HG03159 (cell line): ENCODE results near the gene BHLHE40.
"Not testable (repeated sequence)": the region's sequence is repeated elsewhere in the genome, so short reads cannot be mapped to it uniquely, and the experiment has no call there.

ENCODE experiments used
- ATAC-seq: cut with Tn5 transposase; IDR thresholded peaks from one replicate; pipeline ENCODE4 v1.9.1; 2021; ENCODE audit warnings: mild to moderate bottlenecking, moderate library complexity; ENCODE audit not compliant: unreplicated experiment

BHLHE40 gene

DNA sequence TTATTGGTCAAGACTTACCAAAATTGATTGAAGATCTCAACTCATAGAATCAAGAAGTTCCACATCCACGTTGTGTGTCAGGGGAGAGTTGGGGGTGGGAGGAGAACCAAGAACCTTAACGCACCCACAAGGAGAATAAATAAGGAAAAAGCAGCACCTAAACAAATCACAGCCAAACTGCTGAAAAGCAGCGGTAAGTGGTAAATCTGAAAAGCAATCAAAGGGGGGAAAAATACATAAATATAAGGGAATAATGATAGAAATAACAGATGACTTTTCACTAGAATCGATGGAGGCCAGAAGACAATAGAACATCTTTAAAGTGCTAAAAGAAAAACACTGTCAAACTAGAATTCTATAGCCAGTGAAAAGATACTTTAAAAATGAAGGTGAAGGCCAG is 20.1 kb upstream of the BHLHE40 start:
- ATAC-seq = no peak

DNA sequence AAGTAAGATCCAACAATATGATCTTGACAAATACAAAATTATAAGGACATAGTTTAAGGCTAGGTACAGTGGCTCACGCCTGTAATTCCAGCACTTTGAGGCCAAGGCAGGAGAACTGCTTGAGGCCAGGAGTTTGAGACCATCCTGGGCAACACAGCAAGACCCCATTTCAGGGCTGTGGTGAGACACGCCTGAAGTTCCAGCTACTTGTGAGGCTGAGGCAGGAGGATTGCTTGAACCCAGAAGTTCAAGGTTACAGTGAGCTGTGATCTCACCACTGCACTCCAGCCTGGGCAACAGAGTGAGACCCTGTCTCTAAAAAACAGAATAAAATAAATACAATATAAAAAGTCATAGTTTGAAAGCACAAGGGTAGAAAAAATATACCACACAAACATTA is 17.4 kb upstream of the BHLHE40 start:
- not testable (repeated sequence) for ATAC-seq

DNA sequence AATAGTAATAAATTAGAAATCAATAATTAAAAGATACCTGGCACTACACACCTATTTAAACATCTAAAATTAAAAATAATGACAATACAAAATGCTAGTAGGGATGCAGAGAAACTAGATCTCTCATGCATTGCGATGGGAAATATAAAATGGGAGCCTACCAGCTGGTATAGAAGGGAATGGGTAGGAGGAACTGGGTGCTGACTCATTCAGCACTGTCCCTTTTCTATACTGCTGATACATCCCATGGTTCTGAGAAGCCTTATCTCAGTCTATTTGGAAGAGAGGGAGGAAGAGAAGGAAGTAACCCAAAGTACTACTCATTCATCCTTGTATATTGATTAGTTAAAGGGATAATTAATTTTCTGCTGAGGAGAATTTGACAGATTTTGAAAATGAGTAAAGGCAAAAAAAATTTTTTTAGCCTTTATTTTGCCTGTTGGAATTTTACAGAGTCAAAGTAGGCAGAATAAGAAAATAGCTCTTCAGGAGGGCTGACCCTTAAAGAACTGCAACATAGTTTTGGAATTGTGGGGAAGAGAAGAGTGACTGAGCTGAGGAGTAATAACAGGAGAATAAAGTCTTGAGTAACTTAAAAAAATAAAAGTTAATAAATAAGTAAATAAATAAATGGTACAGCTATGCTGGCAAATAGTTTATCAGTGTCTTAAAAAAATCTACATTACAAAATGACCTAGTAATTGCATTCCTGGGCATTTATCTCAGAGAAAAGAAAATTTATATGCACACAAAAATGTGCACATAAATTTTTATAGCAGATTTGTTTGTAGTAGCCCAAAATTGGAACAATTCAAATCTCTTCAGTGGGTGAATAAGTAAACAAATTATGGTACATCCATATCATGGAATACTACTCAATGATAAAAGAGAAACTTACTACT is 15.3 kb upstream of the BHLHE40 start:
- no peak for ATAC-seq

DNA sequence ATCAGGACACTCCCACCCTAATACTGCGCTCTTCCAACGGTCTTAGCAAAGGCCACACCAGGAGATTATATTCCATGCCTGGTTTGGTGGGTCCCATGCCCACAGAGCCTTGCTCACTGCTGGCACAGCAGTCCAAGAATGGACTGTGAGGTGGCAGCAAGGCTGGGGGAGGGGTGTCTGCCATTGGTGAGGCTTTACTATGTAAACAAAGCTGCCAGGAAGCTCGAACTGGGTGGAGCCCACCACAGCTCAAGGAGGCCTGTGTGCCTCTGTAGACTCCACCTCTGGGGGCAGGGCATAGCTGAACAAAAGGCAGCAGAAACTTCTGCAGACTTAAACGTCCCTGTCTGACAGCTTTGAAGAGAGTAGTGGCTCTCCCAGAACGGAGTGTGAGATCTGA is 13.2 kb upstream of the BHLHE40 start:
- not testable (repeated sequence) for ATAC-seq

DNA sequence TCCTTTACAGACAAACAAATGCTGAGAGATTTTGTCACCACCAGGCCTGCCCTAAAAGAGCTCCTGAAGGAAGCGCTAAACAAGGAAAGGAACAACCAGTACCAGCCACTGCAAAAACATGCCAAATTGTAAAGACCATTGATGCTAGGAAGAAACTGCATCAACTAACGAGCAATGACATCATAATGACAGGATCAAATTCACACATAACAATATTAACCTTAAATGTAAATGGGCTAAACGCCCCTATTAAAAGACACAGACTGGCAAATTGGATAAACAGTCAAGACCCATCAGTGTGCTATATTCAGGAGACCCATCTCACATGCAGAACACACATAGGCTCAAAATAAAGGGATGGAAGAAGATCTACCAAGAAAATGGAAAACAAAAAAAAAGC is 11.6 kb upstream of the BHLHE40 start:
- ATAC-seq = not testable (repeated sequence)

DNA sequence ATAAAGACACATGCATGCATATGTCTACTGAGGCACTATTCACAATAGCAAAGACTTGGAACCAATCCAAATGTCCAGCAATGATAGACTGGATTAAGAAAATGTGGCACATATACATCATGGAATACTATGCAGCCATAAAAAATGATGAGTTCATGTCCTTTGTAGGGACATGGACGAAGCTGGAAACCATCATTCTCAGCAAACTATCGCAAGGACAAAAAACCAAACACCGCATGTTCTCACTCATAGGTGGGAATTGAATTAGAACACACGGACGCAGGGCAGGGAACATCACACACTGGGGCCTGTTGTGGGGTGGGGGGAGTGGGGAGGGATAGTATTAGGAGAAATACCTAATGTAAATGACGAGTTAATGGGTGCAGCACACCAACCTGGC is 7.8 kb upstream of the BHLHE40 start:
- not testable (repeated sequence) for ATAC-seq

DNA sequence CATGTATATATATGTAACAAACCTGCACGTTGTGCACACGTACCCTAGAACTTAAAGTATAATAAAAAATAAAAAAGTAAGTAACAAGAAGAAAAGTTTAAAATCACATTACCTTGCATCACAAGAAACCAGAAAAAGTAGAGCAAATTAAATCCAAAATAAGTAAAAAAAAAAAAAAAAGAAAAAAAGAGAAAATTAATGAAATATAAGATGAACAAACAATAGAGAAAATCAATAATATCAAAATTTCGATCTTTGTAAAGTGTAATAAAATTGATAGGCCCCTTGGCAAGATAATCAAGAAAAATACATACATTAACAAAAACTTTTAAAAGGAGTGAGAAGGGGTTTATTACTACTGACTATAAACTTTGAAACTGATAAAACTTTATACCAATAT is 7.4 kb upstream of the BHLHE40 start:
- ATAC-seq = no peak

DNA sequence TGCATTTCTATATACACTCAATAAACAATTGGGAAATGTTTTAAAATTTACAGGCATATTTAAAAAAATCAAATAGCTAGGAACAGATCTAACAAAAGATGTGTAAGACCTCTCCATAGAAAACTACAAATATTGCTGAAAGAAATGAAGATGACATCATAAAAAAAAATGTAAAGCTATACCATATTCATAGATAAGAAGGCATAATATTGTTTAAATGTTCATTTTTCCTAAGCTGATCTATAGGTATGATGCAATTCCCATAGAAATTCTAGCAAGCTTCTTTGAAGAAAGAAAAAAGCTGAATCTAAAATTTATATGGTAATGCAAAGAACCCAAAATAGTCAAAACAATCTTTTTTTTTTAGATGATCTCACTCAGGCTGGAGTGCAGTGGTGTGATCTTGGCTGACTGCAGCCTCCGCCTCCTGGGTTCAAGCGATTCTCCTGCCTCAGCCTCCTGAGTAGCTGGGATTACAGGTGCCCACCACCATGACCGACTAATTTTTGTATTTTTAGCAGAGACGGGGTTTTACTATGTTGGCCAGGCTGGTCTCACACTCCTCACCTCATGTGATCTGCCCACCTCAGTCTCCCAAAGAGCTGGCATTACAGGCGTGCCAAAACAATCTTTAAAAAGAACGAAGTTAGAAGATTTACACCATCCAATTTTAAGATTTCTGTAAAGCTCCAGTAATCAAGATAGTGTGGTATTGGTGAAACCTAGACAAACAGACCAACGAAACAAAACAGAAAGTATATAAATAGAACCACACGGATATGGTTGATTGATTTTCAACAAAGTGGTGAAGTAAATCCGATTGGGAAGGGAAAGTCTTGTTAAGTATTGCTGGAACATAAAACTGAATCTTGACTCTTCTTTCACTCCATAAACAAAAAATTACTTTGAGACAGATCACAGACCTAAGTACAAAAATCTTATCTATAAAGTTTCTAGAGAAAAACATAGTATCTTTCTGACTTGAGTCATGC is 6.3 kb upstream of the BHLHE40 start:
- peak; percentile 40 for ATAC-seq

DNA sequence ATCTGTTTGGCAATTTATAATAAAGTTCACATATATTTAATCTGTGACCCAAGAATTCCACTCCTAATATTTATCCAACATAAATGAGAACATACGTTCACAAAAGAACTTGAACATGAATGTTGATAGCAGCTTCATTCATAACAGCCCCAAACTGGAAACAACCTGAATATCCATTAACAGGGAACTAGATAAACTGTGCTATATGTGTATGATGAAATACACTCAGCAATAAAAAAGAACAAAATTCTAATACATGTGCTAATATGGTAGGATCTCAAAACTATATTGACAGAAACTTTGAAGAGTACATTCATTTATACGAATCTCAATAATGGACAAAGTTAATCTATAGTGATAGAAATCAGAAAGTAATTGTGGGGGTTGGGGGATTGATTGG is 5.1 kb upstream of the BHLHE40 start:
- no peak for ATAC-seq

DNA sequence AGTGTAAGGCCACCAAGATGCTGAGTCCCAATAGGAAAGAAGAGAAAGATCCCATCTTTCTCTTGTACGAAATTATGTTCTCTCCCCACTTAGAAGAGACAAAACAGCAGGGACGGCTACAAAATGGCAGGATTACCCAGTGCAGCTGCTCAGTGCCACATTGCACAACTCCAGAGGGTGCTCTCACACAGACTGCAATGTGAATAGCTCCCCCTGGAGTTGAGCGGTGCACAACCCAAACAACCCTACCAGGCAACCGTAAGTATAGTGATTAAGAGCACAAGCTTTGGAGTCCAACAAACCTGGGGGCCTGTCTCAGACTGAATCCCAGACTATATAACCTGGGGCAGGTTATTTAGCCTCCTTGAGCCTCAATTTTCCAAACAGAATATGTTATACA is 3.1 kb upstream of the BHLHE40 start:
- no peak for ATAC-seq

DNA sequence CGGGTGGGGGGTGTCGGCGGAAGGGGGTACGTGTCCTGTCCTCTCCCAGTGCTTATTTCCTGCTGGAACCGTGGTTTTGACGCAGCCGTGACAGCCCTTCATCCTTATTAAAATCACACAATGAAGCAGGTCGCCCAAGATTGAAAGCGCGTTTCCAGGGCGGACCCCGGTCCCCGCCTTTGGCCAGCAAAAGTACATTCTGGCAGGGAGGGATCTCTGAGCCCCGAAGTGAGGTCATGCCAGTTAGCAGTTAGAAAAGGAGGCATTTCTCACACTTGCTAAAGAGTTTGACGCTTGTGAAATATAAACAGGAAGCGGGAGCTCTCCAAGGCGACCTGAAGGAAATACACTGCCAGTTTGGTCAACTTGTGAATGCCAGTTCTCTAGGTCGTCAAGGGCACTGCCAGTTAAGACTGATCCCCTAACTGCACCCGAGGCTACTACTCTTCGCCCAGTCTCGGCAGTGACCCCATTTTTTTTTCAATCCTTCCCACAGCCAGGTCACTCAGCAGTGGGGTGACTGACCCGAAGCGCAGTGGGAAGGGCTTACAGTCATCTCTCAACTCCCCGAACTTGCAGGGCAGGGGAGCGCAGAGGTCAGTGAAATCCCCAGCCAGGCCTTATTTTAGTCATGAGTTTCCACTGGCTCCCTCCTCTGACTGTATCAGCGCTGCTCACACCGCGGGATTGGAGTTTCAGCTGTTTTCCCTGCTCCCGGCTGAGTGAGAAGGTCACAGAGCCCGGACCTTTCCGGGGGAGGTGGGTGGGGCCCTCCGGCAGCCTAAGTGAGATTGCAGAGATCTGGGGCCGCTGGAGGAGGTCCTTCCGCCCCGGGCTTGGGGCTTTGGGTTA is 2.0 kb upstream of the BHLHE40 start:
- ATAC-seq = peak; percentile 37

DNA sequence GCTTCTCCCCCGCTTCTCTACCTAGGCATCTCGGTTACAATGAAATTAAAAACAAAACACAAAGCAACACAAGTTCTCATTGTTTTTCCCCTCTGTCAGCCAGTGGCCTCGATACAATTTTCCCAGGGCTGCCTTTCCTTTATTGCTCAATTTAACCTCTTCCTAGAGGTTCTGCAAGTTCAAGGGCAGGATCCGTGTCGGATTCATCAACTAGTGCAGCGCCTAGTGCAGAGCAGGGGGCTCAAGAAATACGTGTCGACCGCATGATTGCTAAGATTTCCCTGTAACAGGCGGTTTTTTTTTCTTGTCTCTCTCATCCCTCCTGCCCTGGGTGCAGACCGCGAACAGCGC is 1.4 kb upstream of the BHLHE40 start:
- ATAC-seq = no peak

DNA sequence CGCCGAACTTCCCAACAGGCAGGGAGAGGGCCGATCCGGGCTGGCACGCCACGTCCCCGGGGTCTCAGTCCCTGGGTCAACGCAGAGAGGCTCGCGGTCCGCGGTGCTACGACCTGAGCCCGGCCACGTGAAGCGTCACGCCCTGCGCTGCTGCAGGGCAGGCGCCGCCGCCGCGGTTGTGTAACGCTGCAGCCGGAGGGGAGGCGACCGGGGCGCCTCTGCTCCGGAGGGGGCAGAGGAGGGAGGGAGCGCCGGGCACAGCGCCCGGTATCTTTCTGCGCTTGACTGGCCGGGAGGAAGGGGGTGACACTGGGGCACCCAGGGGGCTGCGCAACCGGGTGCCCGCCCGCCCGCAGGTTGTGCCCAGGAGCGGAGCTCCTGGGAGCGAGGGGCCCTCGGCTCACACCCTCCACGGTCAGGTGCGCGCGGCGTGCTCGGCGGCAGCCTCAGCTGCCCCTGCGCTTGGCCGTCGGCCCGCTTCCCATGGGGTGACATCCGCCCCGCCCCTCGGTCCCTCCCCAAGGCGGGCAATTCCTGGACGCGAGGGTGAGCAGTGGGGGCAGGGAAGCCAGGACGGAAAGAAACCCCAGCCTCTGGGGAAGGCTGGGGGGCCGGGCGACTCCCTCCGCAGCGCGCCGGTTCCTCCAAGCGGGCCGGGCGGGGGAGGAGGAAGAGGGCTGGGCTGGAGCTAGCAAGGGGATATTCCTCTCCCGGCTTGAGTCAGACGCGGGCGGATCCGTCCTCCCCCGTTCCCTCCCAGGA is 852 bp upstream of the BHLHE40 start:
- ATAC-seq = peak; percentile 38

DNA sequence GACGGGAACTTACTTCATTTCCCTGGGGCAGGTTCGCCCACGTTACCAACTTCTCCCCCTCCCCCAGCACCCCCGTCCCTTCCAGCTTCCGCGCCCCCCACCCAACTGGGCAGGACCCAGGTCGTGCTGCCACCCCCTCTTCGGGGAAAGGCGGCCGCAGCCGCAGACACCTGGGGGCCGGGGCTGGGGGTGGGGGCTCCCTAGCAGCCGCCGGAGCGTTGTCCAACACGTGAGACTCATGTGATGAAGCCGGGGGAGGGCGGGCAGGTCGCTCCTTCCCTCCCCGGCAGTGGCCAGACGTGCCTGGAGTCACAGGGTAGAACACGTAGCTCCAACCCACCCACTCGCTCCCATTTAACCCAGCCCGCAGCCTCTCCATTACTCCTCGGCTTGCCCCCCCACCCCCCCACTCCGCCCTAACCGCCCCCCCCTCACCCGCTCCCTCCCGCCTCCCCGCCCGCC is 240 bp upstream of the BHLHE40 start:
- ATAC-seq = peak; percentile 48

DNA sequence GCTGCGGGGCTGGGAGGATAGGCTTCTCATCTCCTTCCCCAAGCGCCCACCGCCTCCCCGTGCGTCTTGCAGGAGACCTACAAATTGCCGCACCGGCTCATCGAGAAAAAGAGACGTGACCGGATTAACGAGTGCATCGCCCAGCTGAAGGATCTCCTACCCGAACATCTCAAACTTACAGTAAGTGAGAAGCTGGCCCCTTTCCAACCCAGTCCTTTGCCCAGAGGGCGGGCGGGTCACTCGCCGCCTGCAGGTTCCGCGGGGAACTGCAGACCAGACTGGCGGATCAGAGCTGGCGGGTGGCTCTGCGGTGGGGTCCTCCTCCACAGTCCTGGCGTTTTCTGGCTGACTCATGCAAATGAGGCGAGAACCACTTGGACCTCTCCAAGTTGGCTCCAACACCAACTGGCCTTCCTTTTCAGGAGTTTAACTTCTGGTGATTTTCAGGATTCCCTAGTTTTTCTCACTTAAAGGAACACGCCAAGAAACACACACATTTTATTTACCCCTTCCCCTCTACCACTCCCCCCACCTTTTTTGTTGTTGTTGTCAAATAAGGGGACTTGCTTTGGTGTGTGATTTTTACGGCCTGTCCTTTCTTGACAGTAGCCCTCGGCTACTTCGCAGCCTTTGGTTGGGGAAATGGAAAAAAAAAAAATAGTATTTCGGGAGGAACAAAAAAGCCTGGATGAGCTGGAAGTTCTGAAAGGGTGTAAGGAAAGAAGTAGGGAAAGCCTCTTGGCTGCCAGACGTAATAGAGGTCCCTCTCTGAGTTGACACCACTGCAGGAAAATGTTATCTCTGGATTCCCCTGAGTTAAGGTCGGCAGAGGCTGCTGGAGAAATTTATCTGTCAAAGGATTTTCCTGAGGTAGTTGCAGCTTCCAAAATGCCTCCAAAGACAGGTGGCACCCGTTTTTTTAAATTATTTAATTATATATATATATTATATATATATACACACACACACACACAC is 1.3 kb downstream of the BHLHE40 start:
- peak; percentile 16 for ATAC-seq

DNA sequence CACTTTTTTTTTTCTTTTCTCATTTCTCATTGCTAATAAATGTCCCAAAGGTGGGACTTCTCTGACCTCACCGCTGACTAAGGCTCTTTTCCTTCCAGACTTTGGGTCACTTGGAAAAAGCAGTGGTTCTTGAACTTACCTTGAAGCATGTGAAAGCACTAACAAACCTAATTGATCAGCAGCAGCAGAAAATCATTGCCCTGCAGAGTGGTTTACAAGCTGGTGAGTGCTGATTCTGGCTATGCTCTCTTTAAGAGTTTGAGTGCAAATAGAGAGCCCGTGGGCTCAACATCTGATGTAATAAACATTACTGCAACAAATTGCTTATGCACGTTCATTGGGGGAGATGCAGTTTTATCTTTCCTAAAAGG is 2.0 kb downstream of the BHLHE40 start:
- ATAC-seq = no peak

DNA sequence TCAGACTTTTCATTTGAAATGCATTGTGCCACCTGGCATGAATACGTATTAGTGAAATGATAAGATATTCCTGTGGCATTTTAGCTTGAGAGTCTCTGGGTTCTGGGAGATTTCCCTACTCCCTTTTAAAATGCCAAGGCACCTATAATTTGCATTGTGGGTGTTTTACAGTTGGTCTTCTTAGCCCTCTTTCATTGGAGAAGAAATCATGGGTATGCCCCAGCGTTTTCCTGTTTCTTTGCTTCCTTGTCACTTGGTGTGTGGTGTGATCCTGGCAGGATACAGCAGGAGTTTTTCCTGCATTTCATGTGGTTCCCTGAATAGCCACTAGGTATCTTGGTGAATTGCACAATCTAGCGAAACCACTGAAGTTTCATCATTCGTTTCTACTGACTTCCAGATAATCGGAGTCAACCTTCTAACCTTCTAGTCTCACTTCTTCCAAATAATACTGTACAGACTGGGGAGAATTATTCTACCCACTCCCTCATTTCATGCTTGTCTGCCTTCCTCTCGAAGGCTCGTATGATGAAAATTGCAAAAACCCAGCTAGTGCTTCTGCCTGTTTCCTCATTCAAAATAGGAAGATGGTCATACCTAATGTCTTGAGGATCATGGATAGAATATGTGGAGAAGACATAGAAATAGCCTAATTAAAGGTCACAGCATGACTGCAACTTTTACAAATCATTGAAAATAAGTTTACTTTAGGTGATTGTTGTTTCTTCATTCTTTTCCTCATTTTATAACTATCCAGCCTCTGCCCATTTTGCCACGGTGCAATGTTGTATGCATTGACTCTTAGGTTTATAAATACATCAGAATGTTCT is 2.6 kb downstream of the BHLHE40 start:
- ATAC-seq = no peak
